ENCODE results near the gene DOCK4. TPM values are rescaled to one million over a fixed set of nuclear protein-coding genes. Genes with fewer than 3 reads are reported as not detected.

The DOCK4 gene
- total RNA-seq, 4 donors from 2014 or later = 12.7 to 28.4 (median 19.5) TPM

GRCh38 chr7:112059675-112060074 lies 146.5 kb downstream of the DOCK4 start:
- in situ Hi-C loops (cut with MboI; ENCODE audit: low pct_ligation_motif_present in 1 of 4, low pct_unique_long_range_greater_than_20kb in 1 of 4, low sequenced_read_pairs in 3 of 4) (no loop called here), intact Hi-C loops (cut with DNase I; ENCODE audit: low total_unique reads) (no loop called here)
- H3K4me3 ChIP-seq = no peak overlapping the region
- H3K36me3 ChIP-seq = no peaks in the 10 kb centered on the region
- WGBS, 2 donors (ENCODE audit: low coverage in 1 of 2) = 62 to 86% methylated on average over 1 of the region's 1 CpG
- H3K27me3 ChIP-seq = no peaks in the 10 kb centered on the region
- DNase-seq = no peak
- H3K4me1 ChIP-seq = no peaks in the 10 kb centered on the region
- H3K27ac ChIP-seq = no peak overlapping the region
- no peaks in the 10 kb centered on the region for H3K9me3 ChIP-seq
- TF ChIP-seq POLR2A (IDR thresholded peaks at IDR 0.05) (no peak), CTCF (IDR thresholded peaks at IDR 0.05) (no peak), POLR2AphosphoS5 (IDR thresholded peaks at IDR 0.05) (no peak), EP300 (IDR thresholded peaks at IDR 0.05; ENCODE audit: low read depth) (no peak)

- DNase-seq = no peak
- Histone ChIP-seq H3K27ac (no peak overlapping the region), H3K4me1 (no peaks in the 10 kb centered on the region), H3K9me3 (no peaks in the 10 kb centered on the region), H3K4me3 (no peak overlapping the region), H3K36me3 (no peaks in the 10 kb centered on the region), H3K27me3 (no peaks in the 10 kb centered on the region)
- intact Hi-C loops (cut with DNase I; ENCODE audit: low total_unique reads) = no loop called here
- WGBS, 2 donors (ENCODE audit: low coverage in 1 of 2) = 58 to 73% methylated on average over 1 of the region's 1 CpG
- in situ Hi-C loops (cut with MboI; ENCODE audit: low pct_ligation_motif_present in 1 of 4, low pct_unique_long_range_greater_than_20kb in 1 of 4, low sequenced_read_pairs in 3 of 4) = no loop called here
- TF ChIP-seq CTCF (IDR thresholded peaks at IDR 0.05) = no peak
- no peak for TF ChIP-seq POLR2AphosphoS5 (IDR thresholded peaks at IDR 0.05)
- no peak for TF ChIP-seq EP300 (IDR thresholded peaks at IDR 0.05; ENCODE audit: low read depth)
- TF ChIP-seq POLR2A (IDR thresholded peaks at IDR 0.05) = no peak
Measured at GRCh38 chr7:112058686-112059085, 147.5 kb downstream of the DOCK4 start.

- H3K4me1 ChIP-seq = no peaks in the 10 kb centered on the region
- in situ Hi-C loops (cut with MboI; ENCODE audit: low pct_ligation_motif_present in 1 of 4, low pct_unique_long_range_greater_than_20kb in 1 of 4, low sequenced_read_pairs in 3 of 4) = no loop called here
- no peaks in the 10 kb centered on the region for H3K9me3 ChIP-seq
- intact Hi-C loops (cut with DNase I; ENCODE audit: low total_unique reads) = no loop called here
- TF ChIP-seq POLR2A (IDR thresholded peaks at IDR 0.05) (no peak), EP300 (IDR thresholded peaks at IDR 0.05; ENCODE audit: low read depth) (no peak), CTCF (IDR thresholded peaks at IDR 0.05) (no peak), POLR2AphosphoS5 (IDR thresholded peaks at IDR 0.05) (no peak)
- H3K27me3 ChIP-seq = no peaks in the 10 kb centered on the region
- 64% methylated on average over 2 of the region's 2 CpGs for WGBS, 2 donors (ENCODE audit: low coverage in 1 of 2)
- no peak overlapping the region for H3K4me3 ChIP-seq
- DNase-seq = no peak
- no peak overlapping the region for H3K27ac ChIP-seq
- no peaks in the 10 kb centered on the region for H3K36me3 ChIP-seq
Measured at GRCh38 chr7:112056409-112056808, 149.8 kb downstream of the DOCK4 start.

- DNase-seq = no peak
- 91 to 98% methylated on average over 4 to 5 of the region's 5 CpGs for WGBS, 2 donors (ENCODE audit: low coverage in 1 of 2)
- H3K9me3 ChIP-seq = no peaks in the 10 kb centered on the region
- H3K27ac ChIP-seq = no peak overlapping the region
- H3K27me3 ChIP-seq = no peaks in the 10 kb centered on the region
- H3K36me3 ChIP-seq = no peaks in the 10 kb centered on the region
- in situ Hi-C loops (cut with MboI; ENCODE audit: low pct_ligation_motif_present in 1 of 4, low pct_unique_long_range_greater_than_20kb in 1 of 4, low sequenced_read_pairs in 3 of 4) = no loop called here
- intact Hi-C loops (cut with DNase I; ENCODE audit: low total_unique reads) = no loop called here
- TF ChIP-seq POLR2A (IDR thresholded peaks at IDR 0.05) (no peak), EP300 (IDR thresholded peaks at IDR 0.05; ENCODE audit: low read depth) (no peak), POLR2AphosphoS5 (IDR thresholded peaks at IDR 0.05) (no peak), CTCF (IDR thresholded peaks at IDR 0.05) (no peak)
- peaks cover 0 to 3% (median 0%) of the 10 kb centered on the region in 4 donors for H3K4me1 ChIP-seq
- no peak overlapping the region for H3K4me3 ChIP-seq
Measured at GRCh38 chr7:112053737-112054069, 152.5 kb downstream of the DOCK4 start.
